Peyer's patch (tissue), 4 donors: ENCODE measurements around the gene CNTN5. TPM values are rescaled to one million over a fixed set of nuclear protein-coding genes. Genes with fewer than 3 reads are reported as not detected.
A peak's percentile ranks its signal among the peaks of the same experiment; 100 is the strongest.

Experiments used
- DNase-seq, 3 donors: peaks; one replicate each; pipeline ENCODE4 v3.0.0-alpha.2; 2017 to 2019
- H3K27ac ChIP-seq, 4 donors: fragments of 200-600 bp; sonication (generic); one replicate each; pipeline ENCODE4 v1.5.1; 2016 to 2019
- H3K27me3 ChIP-seq, 2 donors: fragments of 200-600 bp; sonication (generic); one replicate each; pipeline ENCODE4 v1.5.1; 2019
- H3K36me3 ChIP-seq, 3 donors: fragments of 200-600 bp; sonication (generic); one replicate each; pipeline ENCODE4 v1.5.1; 2016 to 2019
- H3K4me1 ChIP-seq, 4 donors: fragments of 200-600 bp; sonication (generic); one replicate each; pipeline ENCODE4 v1.5.1; 2016 to 2019
- H3K4me3 ChIP-seq, 4 donors: fragments of 200-600 bp; sonication (generic); 1 replicate in 3 of 4; 2 replicates in 1 of 4; pipeline ENCODE4 v1.5.1; 2016 to 2019; ENCODE audit warnings: mild to moderate bottlenecking in 1 of 4
- H3K9me3 ChIP-seq, 4 donors: fragments of 200-600 bp; sonication (generic); one replicate each; pipeline ENCODE4 v1.5.1; 2016 to 2019; ENCODE audit warnings: mild to moderate bottlenecking in 1 of 4
- POLR2A ChIP-seq, 2 donors: fragments of 450-650 bp; IDR thresholded peaks; one replicate each; pipeline ENCODE4 v1.5.1; 2017; ENCODE audit warnings: antibody characterized with exemption in 2 of 2, mild to moderate bottlenecking in 2 of 2, moderate library complexity in 2 of 2
- total RNA-seq, 4 donors: library from RNA; depleted of rRNA; stranded (reverse); fragments of >200 nt; gene quantifications; one replicate each; pipeline ENCODE4 v1.1.0, GENCODE V29; 2016
- TF ChIP-seq, protein P1 (sequence below), 6 experiments: fragments of 450-650 bp in 4 of 6; fragments of 200-600 bp in 2 of 6; sonication (generic) in 1 of 6; IDR thresholded peaks; one replicate each; pipeline ENCODE4 v1.5.1; 2017 to 2019; ENCODE audit warnings: antibody characterized with exemption in 6 of 6, mild to moderate bottlenecking in 3 of 6, moderate library complexity in 1 of 6

The CNTN5 gene
- total RNA-seq, 4 donors from 2014 or later = not detected

DNA sequence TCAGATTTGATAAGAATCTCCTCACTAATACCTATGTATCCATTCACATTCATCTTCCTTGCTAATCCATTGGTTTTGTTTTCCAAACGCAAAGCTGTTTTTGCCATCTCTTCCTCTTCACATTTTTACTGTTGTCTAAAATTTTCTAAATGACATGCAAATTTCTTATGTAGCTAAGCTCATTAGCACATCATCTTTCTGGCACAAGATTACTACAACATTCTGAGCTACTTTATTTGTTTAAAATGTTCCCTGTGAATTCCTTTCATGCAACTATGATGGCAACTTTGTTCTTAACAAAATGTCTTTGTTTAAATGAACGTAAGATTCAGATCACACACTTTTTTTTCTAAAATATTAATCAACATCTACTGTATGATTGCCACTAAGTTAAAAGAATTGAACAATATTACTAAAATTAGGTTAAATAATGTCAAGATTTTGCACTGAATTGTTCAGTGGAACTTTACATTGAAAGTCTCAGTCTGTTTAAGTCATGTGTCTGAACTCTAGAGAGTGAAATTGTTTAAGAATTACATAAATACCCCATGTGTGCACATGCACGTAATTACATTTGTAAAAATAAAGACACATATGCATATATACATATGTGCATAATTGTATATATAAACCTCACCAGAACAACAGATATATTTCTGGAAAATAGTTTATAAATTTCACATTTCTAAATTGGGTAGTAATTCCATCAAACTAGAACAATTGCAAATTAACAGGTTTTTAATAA lies 688.4 kb downstream of the CNTN5 start:
- Histone ChIP-seq H3K9me3 (no peaks in the 10 kb centered on the region), H3K36me3 (no peaks in the 10 kb centered on the region), H3K4me1 (no peaks in the 10 kb centered on the region), H3K27ac (no peak overlapping the region), H3K27me3 (no peaks in the 10 kb centered on the region), H3K4me3 (no peak overlapping the region)
- no peak for TF ChIP-seq POLR2A (IDR thresholded peaks at IDR 0.05)
- TF ChIP-seq, protein P1, sequence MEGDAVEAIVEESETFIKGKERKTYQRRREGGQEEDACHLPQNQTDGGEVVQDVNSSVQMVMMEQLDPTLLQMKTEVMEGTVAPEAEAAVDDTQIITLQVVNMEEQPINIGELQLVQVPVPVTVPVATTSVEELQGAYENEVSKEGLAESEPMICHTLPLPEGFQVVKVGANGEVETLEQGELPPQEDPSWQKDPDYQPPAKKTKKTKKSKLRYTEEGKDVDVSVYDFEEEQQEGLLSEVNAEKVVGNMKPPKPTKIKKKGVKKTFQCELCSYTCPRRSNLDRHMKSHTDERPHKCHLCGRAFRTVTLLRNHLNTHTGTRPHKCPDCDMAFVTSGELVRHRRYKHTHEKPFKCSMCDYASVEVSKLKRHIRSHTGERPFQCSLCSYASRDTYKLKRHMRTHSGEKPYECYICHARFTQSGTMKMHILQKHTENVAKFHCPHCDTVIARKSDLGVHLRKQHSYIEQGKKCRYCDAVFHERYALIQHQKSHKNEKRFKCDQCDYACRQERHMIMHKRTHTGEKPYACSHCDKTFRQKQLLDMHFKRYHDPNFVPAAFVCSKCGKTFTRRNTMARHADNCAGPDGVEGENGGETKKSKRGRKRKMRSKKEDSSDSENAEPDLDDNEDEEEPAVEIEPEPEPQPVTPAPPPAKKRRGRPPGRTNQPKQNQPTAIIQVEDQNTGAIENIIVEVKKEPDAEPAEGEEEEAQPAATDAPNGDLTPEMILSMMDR (IDR thresholded peaks at IDR 0.05) = no peak
- no peak for DNase-seq

- no peak overlapping the region for H3K4me3 ChIP-seq
- H3K27me3 ChIP-seq = no peaks in the 10 kb centered on the region
- no peak overlapping the region for H3K27ac ChIP-seq
- no peaks in the 10 kb centered on the region for H3K4me1 ChIP-seq
- H3K9me3 ChIP-seq = no peaks in the 10 kb centered on the region
- no peak for TF ChIP-seq POLR2A (IDR thresholded peaks at IDR 0.05)
- TF ChIP-seq, protein P1 (IDR thresholded peaks at IDR 0.05) = no peak
- no peak for DNase-seq
- H3K36me3 ChIP-seq = no peaks in the 10 kb centered on the region
Observed at GRCh38 chr11:99716302-99716701, 695.6 kb downstream of the CNTN5 start.

- no peak for DNase-seq
- no peaks in the 10 kb centered on the region for H3K27me3 ChIP-seq
- TF ChIP-seq, protein P1 (IDR thresholded peaks at IDR 0.05) = no peak
- TF ChIP-seq POLR2A (IDR thresholded peaks at IDR 0.05) = no peak
Observed at GRCh38 chr11:99718291-99718690, 697.5 kb downstream of the CNTN5 start.

DNA sequence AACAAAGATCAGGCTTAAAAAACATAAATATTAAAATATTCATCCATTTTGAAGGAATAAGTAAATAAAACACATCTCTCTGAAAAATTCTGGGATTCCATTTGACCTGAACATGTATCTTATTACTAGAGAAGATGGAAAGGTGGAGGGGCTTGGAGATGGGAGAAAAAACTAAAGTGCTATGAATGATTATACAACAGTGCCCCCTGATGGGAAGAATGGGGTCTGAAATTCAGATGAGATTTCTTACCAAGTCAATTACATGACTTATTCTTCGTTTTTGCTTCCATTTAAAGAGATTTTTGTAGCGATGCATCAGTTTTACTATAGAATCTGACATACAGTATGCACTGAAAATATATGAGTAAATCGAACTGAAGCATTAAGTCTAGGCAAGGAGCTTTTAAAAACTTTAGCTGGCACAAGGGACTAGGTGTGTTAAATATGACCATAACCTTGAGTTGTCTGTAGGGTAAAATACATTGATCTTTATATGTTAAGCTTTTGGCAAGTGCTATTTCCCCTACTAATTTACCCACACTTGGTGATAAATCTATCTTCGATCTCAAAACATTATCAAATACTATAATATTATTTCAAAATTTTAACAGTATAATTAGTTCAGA lies 718.8 kb downstream of the CNTN5 start:
- DNase-seq = no peak
- H3K4me3 ChIP-seq = no peak overlapping the region
- TF ChIP-seq POLR2A (IDR thresholded peaks at IDR 0.05) = no peak
- TF ChIP-seq, protein P1 (IDR thresholded peaks at IDR 0.05) = peak in 3 of 6 experiments; percentile 5 to 43 (median 14)

More at GRCh38 chr11:99718291-99718690, 697.5 kb downstream of the CNTN5 start:
- Histone ChIP-seq H3K4me1 (no peaks in the 10 kb centered on the region), H3K36me3 (no peaks in the 10 kb centered on the region), H3K27ac (no peak overlapping the region), H3K9me3 (no peaks in the 10 kb centered on the region), H3K4me3 (no peak overlapping the region)

DNA sequence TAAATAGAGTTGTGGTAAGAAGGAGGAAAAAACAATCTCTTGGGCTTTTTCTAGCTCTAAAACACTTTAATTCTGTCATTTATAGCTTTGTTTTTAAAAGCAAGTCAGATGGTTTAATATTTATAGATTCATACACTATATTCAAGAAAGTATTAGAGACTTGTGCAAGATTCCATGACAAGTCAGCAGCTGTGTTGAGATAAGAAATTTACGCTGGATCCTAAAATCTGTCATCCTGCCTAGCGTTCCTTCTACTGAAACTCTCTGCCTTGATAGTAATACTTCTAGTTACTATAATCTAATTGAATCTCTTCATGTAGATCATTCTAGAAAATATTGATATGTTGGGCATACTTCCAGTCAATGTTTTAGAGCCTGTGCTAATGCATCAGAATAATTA lies 721.8 kb downstream of the CNTN5 start:
- Histone ChIP-seq H3K4me1 (no peaks in the 10 kb centered on the region), H3K36me3 (no peaks in the 10 kb centered on the region), H3K4me3 (no peak overlapping the region), H3K9me3 (no peaks in the 10 kb centered on the region), H3K27me3 (no peaks in the 10 kb centered on the region), H3K27ac (no peak overlapping the region)
- no peak for DNase-seq
- TF ChIP-seq, protein P1 (IDR thresholded peaks at IDR 0.05) = no peak
- no peak for TF ChIP-seq POLR2A (IDR thresholded peaks at IDR 0.05)

More for the DNA sequence above, 718.8 kb downstream of the CNTN5 start:
- H3K27ac ChIP-seq = no peak overlapping the region
- no peaks in the 10 kb centered on the region for H3K36me3 ChIP-seq
- no peaks in the 10 kb centered on the region for H3K4me1 ChIP-seq
- H3K9me3 ChIP-seq = no peaks in the 10 kb centered on the region
- H3K27me3 ChIP-seq = no peaks in the 10 kb centered on the region
